GM18517 (cell line): ENCODE data around the gene ARHGEF18.
A peak's percentile ranks its signal among the peaks of the same experiment; 100 is the strongest.
"Not testable (repeated sequence)": the region's sequence is repeated elsewhere in the genome, so short reads cannot be mapped to it uniquely, and the experiment has no call there.

Experiments
- ATAC-seq: cut with Tn5 transposase; IDR thresholded peaks from one replicate; pipeline ENCODE4 v1.9.1; 2021; ENCODE audit warnings: mild to moderate bottlenecking, moderate library complexity; ENCODE audit not compliant: unreplicated experiment

ARHGEF18 gene

DNA sequence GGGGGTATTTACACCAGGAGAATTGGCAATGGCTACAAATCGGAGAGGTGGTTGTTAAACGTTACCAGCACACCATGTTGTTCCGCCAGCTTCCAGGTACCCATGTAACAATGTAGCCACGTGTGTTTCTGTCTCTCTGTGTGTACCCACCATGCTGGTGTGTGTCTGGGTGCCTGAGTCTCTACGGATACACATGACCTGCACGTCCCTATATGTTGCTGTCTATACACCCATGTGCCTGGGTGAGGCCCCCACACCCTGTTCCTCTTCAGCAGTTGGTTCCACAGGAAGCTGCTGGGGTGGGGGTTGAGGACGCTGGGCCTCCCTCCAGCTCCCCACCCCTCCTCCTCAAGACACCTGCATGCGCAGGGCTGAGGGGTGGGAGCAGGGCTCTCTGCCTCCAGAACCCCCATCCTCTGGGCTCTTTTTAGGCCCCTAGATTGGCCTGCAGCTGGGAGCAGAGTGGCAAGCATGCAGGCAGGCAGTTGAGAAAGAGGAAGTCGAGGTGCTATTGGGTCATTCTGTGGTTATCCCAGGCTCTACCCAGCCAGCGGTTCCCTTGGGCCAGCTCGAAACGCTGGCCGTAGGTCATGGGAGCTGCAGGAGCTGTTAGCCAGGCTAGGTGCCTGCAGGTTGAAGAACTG lies at the start of gene ARHGEF18:
Gene ARHGEF18 (plus strand): TSS at position 351 of the 644 bp plus-strand sequence. CDS start 13,954 bp downstream, outside the sequence.
- ATAC-seq: no peak

DNA sequence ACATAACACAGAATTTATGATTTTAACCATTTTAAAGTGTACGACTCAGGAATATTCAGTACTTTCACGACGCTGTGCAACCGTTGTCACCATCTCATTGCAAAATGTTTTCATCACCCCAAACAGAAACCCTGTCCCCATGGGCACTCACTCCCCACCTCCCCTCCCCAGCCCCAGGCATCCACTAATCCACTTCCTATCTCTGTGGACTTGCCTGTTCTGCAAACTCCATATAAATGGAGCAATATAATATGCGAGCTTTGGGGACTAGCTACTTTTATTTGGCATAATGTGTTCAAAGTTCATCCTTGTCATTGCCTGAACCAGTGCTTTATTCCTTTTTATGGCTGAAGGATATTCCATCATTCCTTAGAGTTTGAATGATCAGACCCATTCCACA lies 47.2 kb upstream of the ARHGEF18 start:
- ATAC-seq: no peak

DNA sequence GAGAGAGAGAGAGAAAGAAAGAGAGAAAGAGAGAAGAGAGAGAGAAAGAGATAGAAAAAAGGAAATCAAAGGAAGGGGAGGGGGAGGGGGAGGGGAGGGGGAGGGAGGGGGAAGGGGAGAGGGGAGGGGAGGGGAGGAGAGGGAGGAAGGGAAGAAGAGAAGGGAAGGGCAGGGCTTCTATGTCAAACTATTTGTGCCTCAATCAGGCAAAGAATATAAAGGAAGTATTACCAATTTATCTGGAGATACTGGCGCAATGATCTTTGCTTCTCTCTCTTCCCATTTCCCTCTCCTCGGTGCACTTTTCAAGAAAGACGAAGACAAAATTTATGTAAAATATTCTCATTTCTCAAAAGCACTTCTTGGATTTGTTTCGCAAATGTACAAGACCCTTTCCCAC lies 45.3 kb upstream of the ARHGEF18 start:
- ATAC-seq: no peak

DNA sequence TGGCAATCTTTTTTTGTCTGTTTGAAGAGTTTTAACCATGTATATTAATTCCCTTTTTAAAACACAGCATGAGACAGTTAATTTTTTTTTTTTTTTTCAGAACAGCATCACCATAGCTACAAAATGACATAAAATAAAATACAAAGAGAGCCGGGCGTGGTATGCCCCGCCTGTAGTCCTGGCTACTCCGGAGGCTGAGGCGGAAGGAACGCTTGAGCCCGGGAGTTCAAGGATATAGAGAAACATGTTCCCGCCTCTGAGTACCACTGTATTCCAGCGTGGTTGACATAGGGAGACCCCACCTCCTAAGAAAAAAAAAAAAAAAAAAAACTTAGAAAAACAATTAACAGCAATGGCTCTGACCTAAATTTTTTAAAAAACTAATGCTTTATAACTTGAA lies 44.5 kb upstream of the ARHGEF18 start:
- no peak for ATAC-seq

DNA sequence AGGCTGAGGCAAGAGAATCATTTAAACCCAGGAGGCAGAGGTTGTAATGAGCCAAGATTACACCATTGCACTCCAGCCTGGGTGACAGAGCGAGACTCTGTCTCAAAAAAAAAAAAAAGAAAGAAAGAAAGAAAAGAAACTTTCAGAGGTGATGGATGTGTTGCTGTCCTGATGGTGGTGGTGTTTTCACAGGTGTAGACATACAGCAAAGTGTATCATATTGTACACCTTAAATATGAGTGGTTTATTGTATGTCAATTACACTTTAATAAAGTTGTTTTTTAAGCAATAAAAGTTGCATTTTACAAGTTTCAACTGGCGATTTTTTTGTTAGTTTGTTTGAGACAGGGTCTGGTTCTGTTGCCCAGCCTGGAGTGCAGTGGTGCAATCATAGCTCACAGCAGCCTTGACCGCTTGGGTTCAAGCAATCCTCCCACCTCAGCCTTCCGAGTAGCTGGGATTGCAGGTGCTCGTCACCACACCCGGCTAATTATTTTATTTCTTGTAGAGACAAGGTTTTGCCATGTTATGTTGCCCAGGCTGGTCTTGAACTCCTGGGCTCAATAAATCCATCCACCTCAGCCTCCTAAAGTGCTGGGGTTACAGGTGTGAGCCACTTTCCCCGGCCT lies 41.0 kb upstream of the ARHGEF18 start:
- ATAC-seq: no peak

DNA sequence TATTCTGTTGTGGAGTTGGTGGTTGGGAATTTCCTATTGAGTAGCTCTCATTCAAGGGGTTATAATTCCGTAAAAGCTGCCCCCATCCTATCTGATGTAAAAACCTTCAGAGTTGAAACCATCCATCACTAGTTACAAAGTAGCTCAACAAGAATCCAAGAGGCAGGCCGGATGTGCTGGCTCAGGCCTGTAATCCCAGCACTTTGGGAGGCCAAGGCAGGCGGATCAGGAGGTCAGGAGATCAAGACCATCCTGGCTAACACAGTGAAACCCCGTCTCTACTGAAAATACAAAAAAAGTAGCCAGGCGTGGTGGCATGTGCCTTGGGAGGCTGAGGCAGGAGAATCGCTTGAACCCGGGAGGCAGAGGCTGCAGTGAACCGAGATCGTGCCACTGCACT lies 40.4 kb upstream of the ARHGEF18 start:
- not testable (repeated sequence) for ATAC-seq

DNA sequence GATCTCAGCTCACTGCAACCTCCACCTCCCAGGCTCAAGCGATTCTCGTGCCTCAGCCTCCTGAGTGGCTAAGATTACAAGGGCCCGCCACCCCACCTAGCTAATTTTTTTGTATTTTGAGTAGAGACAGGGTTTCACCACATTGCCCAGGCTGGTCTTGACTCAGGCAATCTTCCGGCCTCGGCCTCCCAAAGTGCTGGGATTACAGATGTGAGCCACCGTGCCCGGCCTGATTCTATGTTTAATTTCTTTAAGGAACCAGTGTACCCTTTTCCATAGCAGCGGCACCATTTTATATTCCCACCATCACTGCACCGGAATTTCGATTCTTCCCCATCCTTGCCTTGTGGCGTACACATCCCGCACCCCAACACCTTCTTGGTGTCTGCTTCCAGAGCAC lies 36.8 kb upstream of the ARHGEF18 start:
- ATAC-seq: no peak

DNA sequence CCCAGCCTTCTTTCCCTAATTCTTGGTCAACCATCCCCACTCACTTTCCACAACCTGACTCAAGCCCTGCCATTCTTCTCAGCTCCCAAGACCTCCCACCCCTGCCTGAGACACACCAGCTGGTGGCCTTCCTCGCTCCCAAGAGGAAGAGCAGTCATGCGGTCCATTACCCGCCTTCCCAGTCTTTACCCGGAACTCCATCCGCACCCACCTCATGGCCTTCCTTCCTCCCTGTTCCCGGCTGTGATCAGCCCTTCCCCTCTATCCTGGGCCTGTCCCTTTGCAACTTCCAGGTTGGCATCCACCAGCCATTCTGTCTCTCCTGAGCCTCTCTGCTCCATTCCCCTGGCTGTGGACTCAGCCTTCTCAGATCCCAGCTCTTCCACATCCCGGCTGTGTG lies 35.9 kb upstream of the ARHGEF18 start:
- ATAC-seq: no peak

DNA sequence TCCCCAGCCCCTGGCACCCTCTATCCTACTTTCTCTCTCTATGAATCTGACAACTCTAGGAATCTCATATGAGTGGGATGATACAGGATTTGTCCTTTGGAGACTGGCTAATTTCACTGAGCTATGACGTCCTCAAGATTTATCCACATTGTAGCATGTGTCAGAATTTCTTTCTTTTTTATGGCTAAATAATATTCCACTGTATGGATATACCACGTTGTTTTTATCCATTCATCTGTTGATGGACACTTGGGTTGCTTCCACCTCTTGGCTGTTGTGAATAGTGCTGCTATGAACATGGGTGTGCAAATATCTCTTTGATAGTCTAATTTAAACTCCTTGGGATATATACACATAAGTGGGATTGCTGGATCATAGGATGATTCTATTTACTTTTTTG lies 30.6 kb upstream of the ARHGEF18 start:
- no peak for ATAC-seq

DNA sequence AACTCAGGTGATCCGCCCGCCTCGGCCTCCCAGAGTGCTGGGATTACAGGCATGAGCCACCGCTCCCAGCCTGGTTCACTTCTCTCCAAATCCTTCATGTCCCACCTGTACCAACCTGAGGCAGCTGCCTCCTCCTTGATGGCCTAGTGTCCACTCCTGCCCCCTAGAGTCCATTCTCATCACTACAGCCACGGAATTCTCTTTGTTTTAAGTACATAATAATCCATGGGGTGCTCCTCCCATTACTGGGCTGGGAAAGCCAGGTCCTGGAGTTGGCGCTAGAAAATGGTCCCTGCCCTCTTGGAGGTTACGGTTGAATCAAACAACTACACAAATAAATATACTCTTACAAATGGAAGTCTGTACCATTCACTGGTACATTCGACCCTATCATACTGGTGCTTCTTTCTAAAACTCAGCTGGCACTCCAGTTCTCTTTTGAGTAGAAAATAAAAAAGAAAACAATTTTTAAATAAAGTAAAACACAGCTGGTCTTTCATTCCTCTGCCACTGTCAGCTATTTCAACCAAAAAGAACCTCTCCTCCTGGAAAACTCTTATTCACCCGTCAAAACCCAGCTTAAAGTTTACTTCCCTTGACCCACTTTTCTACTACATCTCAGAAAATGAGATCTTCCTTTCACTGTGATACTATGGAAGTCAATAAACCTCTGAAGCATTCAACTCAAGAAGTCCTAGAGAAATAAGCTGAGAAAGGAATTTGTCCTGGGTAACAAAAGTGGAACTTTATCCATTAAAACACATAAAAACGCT lies 22.4 kb upstream of the ARHGEF18 start:
- ATAC-seq: no peak

DNA sequence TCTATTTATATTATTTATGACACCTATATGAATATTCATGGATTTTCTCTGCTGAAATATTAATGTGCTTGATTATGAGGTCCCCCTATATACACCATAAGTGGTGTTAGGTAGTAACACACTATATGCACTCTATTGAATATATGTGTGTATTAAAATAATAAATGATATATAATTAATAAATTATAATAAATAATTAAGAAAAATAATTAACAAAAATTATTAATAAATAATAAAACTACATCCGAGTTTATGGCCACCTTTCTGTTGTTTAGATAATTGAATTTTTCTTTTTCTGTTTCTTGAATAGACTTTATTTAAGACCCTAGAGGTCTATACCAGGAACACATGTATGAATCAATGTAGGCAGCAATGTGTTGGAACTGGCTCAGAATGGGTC lies 20.9 kb upstream of the ARHGEF18 start:
- ATAC-seq: no peak

DNA sequence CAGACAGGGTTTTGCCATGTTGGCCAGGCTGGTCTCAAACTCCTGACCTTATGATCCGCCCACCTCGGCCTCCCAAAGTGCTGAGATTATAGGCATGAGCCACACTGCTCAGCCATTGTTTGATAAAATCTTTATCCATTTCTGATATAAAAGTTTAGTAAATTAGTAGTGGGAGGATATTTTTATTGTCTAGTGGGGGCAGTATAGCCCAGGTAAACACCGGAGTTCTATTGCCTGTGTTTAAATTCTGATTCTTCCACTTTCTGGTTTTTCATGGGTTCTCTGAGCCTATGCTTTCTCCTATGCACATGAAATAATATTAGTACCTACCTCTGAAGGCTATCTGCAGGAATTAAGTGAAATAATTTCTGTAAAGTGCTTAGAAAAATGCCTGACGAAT lies 20.1 kb upstream of the ARHGEF18 start:
- ATAC-seq: no peak

DNA sequence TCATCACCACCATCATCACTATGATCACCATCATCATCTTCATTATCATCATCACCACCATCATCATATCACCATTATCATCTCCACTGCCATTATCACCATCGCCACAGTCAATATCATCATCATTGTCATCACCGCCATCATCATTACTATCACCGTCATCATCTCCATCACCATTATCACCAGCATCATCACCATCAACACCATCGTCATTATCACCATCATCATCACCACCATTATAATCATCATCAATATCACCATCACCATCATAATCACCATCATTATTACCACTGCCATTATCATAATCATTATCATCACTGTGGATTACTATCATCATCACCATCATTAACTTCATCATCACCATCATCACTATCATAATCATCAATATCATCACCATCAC lies 17.3 kb upstream of the ARHGEF18 start:
- ATAC-seq: no peak

DNA sequence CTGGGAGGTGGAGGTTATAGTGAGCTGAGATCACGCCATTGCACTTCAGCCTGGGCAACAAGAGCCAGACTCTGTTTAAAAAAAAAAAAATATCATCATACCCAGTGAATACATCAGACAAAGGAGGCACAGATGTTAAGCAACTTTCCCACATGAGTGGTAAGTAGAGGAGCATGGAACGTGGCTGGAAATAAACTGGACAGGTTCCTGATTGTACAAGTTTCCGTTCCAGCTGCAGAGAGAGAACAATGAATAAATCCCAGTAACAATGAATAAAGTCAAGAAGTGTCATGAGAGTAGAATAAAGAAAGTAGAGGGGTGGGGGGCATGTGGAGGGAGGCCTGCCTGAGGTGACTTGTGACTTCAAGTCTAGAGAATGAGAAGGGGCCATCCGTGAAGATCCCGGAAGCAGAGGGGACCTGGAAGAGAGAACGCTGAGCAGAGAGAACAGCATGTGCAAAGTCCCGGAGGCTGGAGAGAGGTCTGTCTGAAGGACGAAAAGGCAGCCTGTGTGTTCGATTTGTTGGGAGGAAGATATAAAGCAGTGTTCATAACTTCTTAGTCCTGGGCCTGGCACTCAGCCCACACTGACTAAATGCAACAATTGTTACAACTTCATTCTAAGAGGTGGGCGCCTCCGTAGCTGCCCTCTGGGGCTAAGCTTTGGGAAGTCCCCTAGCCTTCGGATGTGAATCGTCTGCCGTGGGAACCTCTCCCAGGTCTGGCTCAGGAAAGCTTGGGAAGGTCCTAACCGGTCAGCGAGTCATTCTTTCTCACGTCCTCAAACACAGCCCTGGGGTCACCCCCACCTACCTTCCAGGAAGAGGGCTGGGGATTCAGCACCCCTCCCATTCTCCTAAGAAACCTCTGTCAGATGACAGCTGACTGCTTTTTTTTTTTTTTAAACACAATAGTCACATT lies 15.3 kb upstream of the ARHGEF18 start:
- no peak for ATAC-seq

DNA sequence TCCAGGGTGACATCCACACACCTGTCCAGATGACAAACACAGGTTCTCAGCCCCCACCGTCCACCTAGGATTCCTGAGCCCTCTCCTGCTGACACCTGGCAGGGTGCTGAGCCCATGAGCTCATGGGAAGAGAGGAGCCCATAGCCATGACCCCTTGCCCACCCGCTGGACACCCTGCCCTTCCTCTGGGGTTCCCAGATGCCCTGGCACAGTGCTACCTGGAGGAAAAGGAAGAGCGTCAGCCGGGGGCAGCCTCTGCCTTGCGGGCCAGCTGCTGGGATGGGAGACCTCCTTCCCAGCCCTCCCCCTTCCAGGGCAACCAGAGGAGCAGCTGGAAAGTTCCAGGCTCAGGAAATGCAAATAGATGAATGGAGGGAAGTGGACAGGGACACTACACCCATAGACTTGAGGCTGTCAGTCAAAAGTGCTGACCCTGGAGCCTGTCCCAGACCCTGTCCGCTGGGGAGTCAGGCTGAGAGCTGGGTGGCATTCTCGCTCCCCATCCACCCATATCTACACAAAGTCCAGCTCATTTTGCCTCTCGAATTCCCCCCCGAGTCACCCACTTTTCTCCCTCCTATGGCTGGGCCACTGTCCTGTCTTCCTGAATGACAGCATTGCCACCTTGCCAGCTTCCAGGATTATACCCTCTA lies 12.3 kb upstream of the ARHGEF18 start:
- ATAC-seq: no peak

DNA sequence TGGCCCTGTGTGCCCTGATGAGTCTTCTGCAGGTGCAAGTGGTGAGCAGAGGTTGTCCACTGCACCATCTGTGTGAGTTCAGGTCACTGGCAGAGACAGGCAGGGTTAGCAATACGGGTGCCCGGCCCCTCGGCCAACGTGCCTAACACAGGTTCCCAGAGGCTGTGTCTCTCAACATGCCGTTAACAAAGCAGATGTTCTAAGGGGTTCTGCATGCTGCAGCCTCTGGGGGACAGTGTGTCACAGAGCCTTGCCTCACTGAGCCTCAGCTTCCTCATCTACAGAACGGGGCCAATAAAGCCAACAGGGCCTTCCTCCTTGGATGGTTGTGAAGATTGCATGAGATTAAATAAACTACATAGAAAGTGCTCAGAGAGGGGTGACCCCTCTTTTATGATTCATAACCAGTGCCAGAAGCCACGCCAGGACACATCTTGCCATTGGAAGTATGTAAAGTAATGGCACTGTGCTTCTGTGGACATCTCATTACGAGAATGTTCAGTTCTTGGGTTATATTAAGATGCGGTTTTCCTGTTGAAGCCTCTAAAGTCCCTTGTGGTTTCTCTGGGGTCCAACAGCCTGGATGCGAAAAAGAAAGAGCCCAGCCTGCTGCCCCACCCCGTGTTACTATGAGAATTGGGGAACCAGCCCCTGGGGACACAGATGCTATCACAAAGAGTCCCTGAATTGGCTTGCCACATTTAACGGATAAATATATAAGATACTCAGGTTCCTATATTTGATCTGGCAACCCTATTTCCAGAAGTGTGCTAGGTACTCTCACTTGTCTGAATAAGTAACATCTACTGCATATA lies 11.2 kb upstream of the ARHGEF18 start:
- peak; percentile 73 for ATAC-seq

DNA sequence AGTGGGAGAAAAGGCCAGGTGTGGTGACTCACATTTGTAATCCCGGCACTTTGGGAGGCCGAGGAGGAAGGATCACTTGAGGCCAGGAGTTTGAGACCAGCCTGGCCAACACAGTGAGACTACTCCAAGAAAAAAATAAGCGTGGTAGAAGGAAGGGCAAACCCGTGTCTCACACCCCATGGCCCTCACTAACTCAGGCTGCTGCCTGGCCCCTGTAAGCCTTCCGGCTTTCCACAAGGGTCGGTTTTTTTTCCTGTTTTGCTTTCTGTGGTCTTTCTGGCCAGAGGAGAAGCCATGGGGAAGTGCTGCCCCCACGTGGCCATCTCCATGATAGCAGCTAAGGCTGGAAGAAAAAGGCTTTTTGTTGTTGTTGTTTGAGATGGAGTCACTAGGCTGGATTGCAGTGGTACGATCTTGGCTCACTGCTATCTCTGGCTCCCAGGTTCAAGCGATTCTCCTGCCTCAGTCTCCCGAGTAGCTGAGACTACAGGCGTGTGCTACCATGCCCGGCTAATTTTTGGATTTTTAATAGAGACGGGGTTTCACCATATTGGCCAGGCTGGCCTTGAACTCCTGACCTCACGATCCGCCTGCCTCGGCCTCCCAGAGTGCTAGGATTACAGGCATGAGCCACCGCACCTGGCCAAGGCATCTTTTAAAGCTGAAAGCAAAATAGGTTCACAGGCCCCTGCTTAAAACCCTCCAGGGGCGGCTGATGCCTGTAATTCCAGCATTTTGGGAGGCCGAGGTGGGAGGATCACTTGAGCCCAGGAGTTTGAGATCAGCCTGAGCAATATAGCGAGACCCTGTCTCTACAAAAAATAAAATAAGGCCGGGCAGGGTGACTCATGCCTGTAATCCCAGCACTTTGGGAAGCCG lies 7.5 kb upstream of the ARHGEF18 start:
- no peak for ATAC-seq

DNA sequence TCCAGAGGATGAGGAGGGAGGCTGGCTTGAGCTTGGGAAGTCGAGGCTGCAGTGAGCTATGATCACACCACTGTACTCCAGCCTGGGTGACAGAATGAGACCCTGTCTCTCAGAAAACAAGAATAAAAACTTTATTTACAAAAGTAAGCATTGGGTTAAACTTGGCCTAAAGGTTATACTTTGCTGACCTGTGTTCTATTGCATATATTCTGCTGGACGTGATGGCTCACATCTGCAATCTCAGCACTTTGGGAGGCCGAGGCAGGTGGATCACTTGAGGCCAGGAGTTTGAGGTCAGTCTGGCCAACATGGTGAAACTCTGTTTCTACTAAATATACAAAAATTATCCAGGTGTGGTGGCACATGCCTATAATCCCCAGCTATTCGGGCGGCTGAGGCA lies 6.6 kb upstream of the ARHGEF18 start:
- no peak for ATAC-seq

DNA sequence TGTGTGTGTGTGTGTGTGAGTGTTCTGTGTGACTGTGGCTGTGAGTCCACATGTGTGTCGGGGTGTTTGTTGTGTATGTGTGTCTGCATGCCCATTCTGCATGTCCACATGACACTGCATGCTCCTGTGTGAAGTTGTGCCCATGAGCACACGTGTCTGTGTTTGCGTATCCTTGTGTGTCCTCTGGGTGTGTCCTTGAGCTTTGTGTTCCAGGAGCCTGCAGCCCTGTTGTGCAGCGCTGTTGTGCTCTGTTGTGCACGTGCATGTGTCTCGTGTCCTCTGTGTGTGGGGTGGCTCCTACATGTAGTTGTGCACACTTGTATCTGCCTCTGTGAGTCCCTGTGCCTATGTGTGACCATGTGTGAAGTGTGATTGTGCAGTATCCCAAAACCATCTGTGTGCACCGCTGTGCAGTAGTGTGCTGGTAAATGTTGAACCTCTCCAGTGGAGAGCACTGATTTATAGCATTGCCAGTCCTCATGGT lies 2.2 kb upstream of the ARHGEF18 start:
- no peak for ATAC-seq
